Astrocyte (in vitro differentiated cells and primary cell): ENCODE measurements around the gene ZNF839. TPM values are rescaled to one million over a fixed set of nuclear protein-coding genes. Genes with fewer than 3 reads are reported as not detected.
A peak's percentile ranks its signal among the peaks of the same experiment; 100 is the strongest.

Source experiments
- DNase-seq: peaks from one replicate; pipeline ENCODE4 v3.0.0-alpha.2; 2010; ENCODE audit warnings: low read depth
- FAIRE-seq: peaks from 2 replicates; lab custom pipeline; 2011; peaks lifted over from hg19 to GRCh38; lab: Jason Lieb, UNC
- H2AFZ ChIP-seq: 2 replicates; pipeline ENCODE4 v1.6.0; 2012; ENCODE audit warnings: low read depth, low read length, inconsistent platforms
- H3K27ac ChIP-seq: 2 replicates; pipeline ENCODE4 v1.5.1; 2011; ENCODE audit warnings: low read depth, low read length, inconsistent platforms
- H3K27me3 ChIP-seq: 2 replicates; pipeline ENCODE4 v1.6.0; 2011; ENCODE audit warnings: low read length, inconsistent platforms; ENCODE audit not compliant: insufficient read depth
- H3K36me3 ChIP-seq: 2 replicates; pipeline ENCODE4 v1.5.1; 2011; ENCODE audit warnings: low read length, inconsistent platforms; ENCODE audit not compliant: insufficient read depth
- H3K4me1 ChIP-seq: 2 replicates; pipeline ENCODE4 v1.5.1; 2011; ENCODE audit warnings: low read length, inconsistent platforms; ENCODE audit not compliant: insufficient read depth
- H3K4me2 ChIP-seq: 2 replicates; pipeline ENCODE4 v1.6.0; 2012; ENCODE audit warnings: low read length, inconsistent platforms
- H3K4me3 ChIP-seq: 2 replicates; pipeline ENCODE4 v1.5.1; 2011; ENCODE audit warnings: low read depth, mild to moderate bottlenecking, low read length, inconsistent platforms; ENCODE audit not compliant: insufficient read depth
- H3K79me2 ChIP-seq: 2 replicates; pipeline ENCODE4 v1.6.0; 2012; ENCODE audit warnings: mild to moderate bottlenecking, low read length, inconsistent platforms; ENCODE audit not compliant: insufficient read depth
- H3K9ac ChIP-seq: 2 replicates; pipeline ENCODE4 v1.6.0; 2012; ENCODE audit warnings: mild to moderate bottlenecking, low read length, inconsistent platforms
- H3K9me3 ChIP-seq: 2 replicates; pipeline ENCODE4 v1.5.1; 2012; ENCODE audit warnings: low read depth, mild to moderate bottlenecking, low read length, inconsistent platforms; ENCODE audit not compliant: insufficient read depth
- H4K20me1 ChIP-seq: 2 replicates; pipeline ENCODE4 v1.6.0; 2012; ENCODE audit warnings: low read length, inconsistent platforms; ENCODE audit not compliant: insufficient read depth
- H3K27ac Mint-ChIP-seq: one replicate; pipeline ENCODE4 v1.8.0; 2021; ENCODE audit warnings: mild to moderate bottlenecking, mixed read lengths; ENCODE audit not compliant: unreplicated experiment
- H3K27me3 Mint-ChIP-seq: one replicate; pipeline ENCODE4 v1.8.0; 2021; ENCODE audit warnings: low read depth, mixed read lengths; ENCODE audit not compliant: unreplicated experiment
- H3K36me3 Mint-ChIP-seq: one replicate; pipeline ENCODE4 v1.8.0; 2021; ENCODE audit warnings: low read depth, mixed read lengths; ENCODE audit not compliant: unreplicated experiment
- H3K4me1 Mint-ChIP-seq: one replicate; pipeline ENCODE4 v1.8.0; 2021; ENCODE audit warnings: low read depth, mixed read lengths; ENCODE audit not compliant: unreplicated experiment
- H3K4me3 Mint-ChIP-seq: one replicate; pipeline ENCODE4 v1.8.0; 2021; ENCODE audit warnings: mild to moderate bottlenecking, moderate library complexity, mixed read lengths; ENCODE audit not compliant: unreplicated experiment
- H3K9me3 Mint-ChIP-seq: one replicate; pipeline ENCODE4 v1.8.0; 2021; ENCODE audit warnings: mild to moderate bottlenecking, mixed read lengths; ENCODE audit not compliant: unreplicated experiment
- CTCF ChIP-seq: IDR thresholded peaks from 2 replicates; pipeline ENCODE4 v1.5.1; 2011; ENCODE audit warnings: low read depth, mild to moderate bottlenecking, inconsistent platforms, low read length, moderate library complexity; ENCODE audit not compliant: insufficient read depth
- EZH2 ChIP-seq: IDR thresholded peaks from 2 replicates; pipeline ENCODE4 v1.6.1; 2012; ENCODE audit warnings: mild to moderate bottlenecking, low read length, inconsistent platforms; ENCODE audit not compliant: insufficient read depth
- total RNA-seq: library from RNA; stranded (reverse); gene quantifications from 2 replicates; pipeline ENCODE4 v1.2.1, GENCODE V29; 2021

Gene ZNF839
- total RNA-seq, 1 donor from 2014 or later, result 8.0 TPM

- Histone ChIP-seq H2AFZ (peak overlapping the region; percentile 95), H3K9ac (peak overlapping the region; percentile 75)
- no peak overlapping the region for H3K27ac Mint-ChIP-seq
Observed at GRCh38 chr14:102314242-102315011, 5.1 kb upstream of the ZNF839 start.

GRCh38 chr14:102315121-102315520, 4.4 kb upstream of the ZNF839 start:
- peaks cover 5% of the 10 kb centered on the region for H3K79me2 ChIP-seq
- H3K4me1 ChIP-seq, result peaks cover 42% of the 10 kb centered on the region
- peak overlapping the region; percentile 18 for H2AFZ ChIP-seq
- H3K27ac ChIP-seq, result peak overlapping the region; percentile 28
- H3K4me3 ChIP-seq, result no peak overlapping the region
- peaks cover 5% of the 10 kb centered on the region for H3K4me1 Mint-ChIP-seq
- H3K4me2 ChIP-seq, result peak overlapping the region; percentile 90
- DNase-seq, result no peak
- H3K36me3 ChIP-seq, result no peaks in the 10 kb centered on the region
- no peaks in the 10 kb centered on the region for H4K20me1 ChIP-seq
- H3K36me3 Mint-ChIP-seq, result no peaks in the 10 kb centered on the region
- peak overlapping the region; percentile 2 for H3K9ac ChIP-seq
- H3K27me3 Mint-ChIP-seq, result peaks cover 6% of the 10 kb centered on the region
- H3K27ac Mint-ChIP-seq, result no peak overlapping the region
- TF ChIP-seq CTCF, result no peak
- no peak for TF ChIP-seq EZH2
- H3K27me3 ChIP-seq, result no peaks in the 10 kb centered on the region
- peak overlapping the region; percentile 22 for H3K4me3 Mint-ChIP-seq
- no peak for FAIRE-seq
- no peaks in the 10 kb centered on the region for H3K9me3 Mint-ChIP-seq
- H3K9me3 ChIP-seq, result no peaks in the 10 kb centered on the region

More at GRCh38 chr14:102314242-102315011, 5.1 kb upstream of the ZNF839 start:
- H3K27me3 ChIP-seq, result no peaks in the 10 kb centered on the region
- peak overlapping the region; percentile 53 for H3K4me3 ChIP-seq
- Mint-ChIP-seq H3K36me3 (no peaks in the 10 kb centered on the region), H3K9me3 (no peaks in the 10 kb centered on the region), H3K4me3 (peak overlapping the region; percentile 77), H3K4me1 (peaks cover 5% of the 10 kb centered on the region), H3K27me3 (peaks cover 6% of the 10 kb centered on the region)
- no peaks in the 10 kb centered on the region for H3K9me3 ChIP-seq
- TF ChIP-seq CTCF (peak; percentile 73), EZH2 (no peak)
- H3K4me2 ChIP-seq, result peak overlapping the region; percentile 90
- H3K79me2 ChIP-seq, result peaks cover 2% of the 10 kb centered on the region
- DNase-seq (peak; percentile 58), FAIRE-seq (no peak)
- peaks cover 41% of the 10 kb centered on the region for H3K4me1 ChIP-seq
- no peaks in the 10 kb centered on the region for H3K36me3 ChIP-seq
- H4K20me1 ChIP-seq, result no peaks in the 10 kb centered on the region
- peak overlapping the region; percentile 19 for H3K27ac ChIP-seq

GRCh38 chr14:102316338-102316742, 3.2 kb upstream of the ZNF839 start:
- Histone ChIP-seq H3K4me2 (peak overlapping the region; percentile 80), H3K4me3 (peak overlapping the region; percentile 45), H4K20me1 (no peaks in the 10 kb centered on the region), H3K27me3 (no peaks in the 10 kb centered on the region), H2AFZ (peak overlapping the region; percentile 65), H3K27ac (peak overlapping the region; percentile 78), H3K36me3 (no peaks in the 10 kb centered on the region), H3K9ac (peak overlapping the region; percentile 71), H3K4me1 (peaks cover 50% of the 10 kb centered on the region), H3K79me2 (peaks cover 16% of the 10 kb centered on the region), H3K9me3 (no peaks in the 10 kb centered on the region)
- no peaks in the 10 kb centered on the region for H3K36me3 Mint-ChIP-seq
- H3K4me1 Mint-ChIP-seq, result peaks cover 9% of the 10 kb centered on the region
- peak overlapping the region; percentile 88 for H3K4me3 Mint-ChIP-seq
- DNase-seq, result peak; percentile 78
- TF ChIP-seq CTCF (no peak), EZH2 (no peak)
- peaks cover 6% of the 10 kb centered on the region for H3K27me3 Mint-ChIP-seq
- H3K27ac Mint-ChIP-seq, result peak overlapping the region; percentile 86
- FAIRE-seq, result no peak
- H3K9me3 Mint-ChIP-seq, result no peaks in the 10 kb centered on the region
